SHP77 (cell line): Measurements from ENCODE around the gene PAFAH2.
"Not testable (repeated sequence)": the region's sequence is repeated elsewhere in the genome, so short reads cannot be mapped to it uniquely, and the experiment has no call there.

Experiments used
- DNase-seq, 2 experiments: peaks; one replicate each; lab custom pipeline; 2025; lab: John Stamatoyannopoulos, UW

The PAFAH2 gene

DNA sequence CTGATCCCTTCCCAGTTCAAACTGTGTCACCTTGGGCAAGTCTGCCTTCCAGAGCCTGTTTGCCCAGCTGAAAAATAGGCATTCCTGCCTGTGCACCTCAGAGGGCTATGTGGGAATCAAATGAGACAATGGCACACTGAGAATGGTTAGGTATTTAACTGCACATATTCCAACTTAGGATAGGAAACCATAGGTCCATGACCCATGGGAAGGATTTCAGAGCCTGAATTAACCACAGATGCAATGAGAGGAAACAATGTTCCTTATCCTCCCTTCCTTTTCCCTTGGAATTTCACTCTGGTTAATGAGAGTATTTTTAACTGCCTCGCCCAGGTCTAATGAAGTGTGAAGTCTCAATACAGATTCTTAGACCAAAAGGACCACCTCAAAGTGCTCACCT is 12.7 kb downstream of the PAFAH2 start:
- no peak for DNase-seq

DNA sequence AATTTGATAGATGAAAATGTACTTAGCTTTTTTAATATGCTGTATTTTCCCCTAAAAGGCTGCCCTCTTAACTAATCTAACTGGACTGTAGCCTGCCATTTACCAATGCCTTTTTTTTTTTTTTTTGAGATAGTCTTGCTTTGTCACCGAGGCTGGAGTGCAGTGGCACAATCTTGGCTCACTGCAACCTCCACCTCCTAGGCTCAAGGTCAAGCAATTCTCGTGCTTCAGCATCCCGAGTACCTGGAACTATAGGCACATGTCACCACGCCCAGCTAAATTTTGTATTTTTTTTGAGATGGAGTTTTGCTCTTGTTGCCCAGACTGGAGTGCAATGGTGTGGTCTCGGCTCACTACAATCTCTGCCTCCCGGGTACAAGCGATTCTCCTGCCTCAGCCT is 18.7 kb downstream of the PAFAH2 start:
- no peak for DNase-seq

DNA sequence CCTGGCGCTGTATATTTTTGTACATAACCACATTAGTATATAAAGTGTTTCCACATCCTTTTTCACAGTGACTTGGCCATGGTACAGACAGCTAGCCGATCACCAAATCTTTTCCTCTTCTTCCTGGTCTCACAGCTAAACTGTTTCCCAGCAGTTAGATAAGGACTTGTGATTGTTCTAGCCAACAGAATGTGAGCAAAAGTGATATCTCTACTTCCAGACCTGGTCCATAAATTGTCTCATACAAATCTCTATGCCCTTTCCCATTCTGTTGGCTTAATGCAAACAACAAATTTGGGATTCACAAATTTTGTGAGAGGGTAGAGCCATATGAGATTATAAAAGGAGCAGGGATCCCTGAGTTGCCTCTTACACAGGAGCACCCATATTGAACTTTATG is 19.5 kb downstream of the PAFAH2 start:
- no peak for DNase-seq

DNA sequence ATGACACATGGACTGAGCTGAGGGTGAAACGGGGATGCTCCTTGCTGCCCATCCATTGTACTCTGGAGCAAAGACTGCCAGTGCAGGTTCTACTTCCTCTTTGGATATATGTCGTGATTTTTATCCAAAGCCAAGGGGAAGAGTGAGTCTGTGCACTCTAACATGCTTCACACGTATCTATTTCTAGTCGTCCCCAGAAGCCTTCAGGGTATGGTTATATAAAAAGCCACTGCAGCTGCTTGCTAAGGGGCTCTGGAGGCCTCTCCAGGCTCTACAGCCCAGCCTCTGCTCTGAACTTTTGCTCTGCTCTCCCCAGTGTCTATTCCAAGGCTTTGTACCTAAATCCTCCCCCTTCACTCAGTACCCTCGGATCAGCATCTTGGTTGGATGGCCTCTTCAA is 20.1 kb downstream of the PAFAH2 start:
- no peak for DNase-seq

DNA sequence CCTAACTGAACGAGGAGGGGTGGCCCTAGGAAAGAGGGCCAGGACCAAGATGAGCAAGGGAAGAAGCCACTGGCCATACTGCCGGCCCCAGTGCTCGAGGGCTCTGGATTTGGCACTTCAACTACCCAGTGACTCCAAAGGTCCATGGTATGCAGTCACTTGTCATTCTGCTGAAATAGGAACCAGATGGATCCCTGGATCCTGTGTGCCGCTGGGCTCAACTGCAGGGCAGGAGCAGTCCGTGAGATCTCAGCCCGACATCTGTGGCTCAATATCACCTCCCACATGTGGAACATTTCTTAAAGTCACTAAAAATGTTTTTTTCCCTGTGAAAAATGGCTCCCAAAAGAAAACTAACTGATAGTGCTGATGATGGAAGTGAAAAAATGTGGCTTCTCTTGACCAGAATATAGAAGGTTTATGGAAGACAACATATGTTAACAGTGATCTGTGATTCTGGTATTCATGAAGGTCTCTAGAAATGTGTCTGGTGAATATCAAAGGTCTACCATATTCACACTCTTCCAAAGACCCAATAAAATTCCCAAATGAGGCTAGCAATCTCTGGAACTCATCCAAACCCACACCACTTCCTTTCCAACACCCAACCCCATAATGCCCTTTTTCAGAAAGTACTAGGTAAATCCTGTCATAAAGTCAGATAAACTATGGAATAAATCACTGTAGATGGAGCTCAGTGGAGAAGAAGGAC is 24.1 kb downstream of the PAFAH2 start:
- no peak for DNase-seq

DNA sequence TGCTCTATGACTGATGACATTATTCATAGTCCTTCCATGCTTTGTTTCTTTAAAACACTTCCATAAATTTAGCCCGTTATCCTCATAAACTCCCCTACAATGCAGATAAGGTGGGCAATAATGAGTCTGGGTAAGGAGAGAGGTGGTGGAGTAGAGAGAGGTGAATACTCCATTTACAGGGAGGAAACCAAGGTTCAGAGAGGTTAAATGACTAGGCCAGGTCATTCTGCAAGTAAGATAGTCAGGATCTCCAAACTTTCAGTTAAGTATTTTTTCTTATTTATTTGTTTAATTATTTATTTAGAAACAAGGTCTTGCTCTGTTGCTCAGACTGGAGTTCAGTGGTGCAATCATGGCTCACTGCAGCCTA is 26.1 kb downstream of the PAFAH2 start:
- no peak for DNase-seq

DNA sequence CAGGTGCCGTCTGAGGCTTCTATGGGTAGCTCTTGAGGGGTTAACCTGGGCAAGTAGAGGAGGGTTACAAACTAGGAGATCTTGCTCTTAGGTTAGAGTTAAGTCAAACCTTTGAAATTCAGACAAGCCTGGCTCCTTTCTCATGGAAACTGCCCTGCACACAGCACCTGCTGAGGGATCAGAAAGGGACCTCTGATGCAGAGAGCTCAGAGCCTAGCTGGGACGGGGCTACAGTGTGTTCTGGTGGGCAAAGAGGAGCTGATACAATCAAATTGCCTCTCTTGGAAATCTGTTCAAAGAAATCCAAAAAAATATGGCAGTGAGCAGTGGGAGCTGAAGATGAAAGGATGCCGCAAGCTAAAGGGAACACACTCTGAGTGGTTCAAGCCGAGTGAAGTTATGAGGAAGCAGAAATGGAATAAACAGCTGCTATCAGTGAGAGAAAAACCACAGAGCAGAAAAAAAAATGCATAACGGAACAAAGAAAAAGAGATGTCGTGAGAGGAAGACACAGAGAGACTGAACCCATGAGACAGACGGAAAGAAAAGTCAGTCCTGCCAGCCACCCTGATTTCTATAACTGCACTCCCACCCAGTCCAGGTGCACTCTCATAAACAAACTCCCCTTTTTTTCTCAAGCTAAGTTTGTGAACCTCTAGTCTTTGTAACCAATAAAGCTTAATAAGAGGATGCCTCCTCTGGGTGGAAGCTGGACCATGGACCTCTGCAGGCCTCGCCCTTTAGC is 26.6 kb downstream of the PAFAH2 start:
- DNase-seq = no peak

DNA sequence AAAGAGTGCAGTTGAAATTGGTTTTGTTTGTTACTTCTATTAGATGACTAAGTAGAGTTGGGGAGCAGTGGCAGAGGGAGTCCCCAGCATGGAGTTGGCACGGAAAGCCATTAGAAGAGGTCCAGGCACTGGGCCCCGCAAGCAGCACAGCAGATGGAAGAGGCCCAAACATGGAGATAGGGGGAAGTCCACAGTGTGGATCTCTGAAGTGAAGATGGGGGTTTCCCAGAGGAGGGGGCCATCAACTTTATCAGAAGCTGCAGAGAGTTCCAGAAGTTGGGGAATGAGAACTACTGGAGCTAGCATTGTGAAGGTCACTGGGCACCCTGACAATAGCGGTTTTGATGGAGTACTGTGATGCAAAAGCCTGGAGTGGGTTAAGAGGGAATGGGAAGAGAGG is 30.6 kb downstream of the PAFAH2 start:
- DNase-seq = no peak

DNA sequence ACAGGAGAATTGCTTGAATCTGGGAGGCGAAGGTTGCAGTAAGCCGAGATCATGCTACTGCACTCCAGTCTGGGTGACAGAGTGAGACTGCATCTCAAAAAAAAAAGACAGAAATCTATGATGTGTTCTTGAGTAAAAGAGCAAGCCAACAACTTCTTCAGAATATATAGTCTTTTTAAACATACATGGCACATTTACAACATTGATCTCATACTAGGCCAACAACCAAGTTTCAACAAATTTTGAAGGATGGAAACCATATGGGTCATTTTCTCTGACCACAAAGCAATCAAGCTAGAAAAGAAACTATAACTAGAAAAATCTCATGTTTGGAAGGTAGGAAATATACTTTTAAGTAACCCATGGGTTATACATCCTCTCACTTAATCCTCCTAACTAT is 38.3 kb downstream of the PAFAH2 start:
- no peak for DNase-seq

DNA sequence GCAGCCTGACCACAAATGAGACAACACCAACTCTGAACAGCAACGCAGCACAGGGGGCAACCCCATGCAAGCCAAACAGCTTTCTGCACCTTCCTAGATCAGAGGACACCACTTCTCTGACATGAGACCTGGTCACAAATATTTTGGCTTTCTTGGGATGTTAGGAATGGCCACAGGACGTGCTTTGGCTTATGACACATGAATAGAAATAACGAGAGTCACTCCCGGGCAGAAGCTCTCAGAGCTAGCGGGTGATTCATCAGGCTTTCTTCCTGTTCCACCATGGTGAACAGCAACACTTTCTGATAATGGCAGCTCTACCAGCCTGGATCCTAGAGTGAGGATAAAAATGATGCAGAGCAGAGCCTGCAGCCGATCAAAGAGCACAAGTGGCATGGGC is 39.4 kb downstream of the PAFAH2 start:
- no peak for DNase-seq

DNA sequence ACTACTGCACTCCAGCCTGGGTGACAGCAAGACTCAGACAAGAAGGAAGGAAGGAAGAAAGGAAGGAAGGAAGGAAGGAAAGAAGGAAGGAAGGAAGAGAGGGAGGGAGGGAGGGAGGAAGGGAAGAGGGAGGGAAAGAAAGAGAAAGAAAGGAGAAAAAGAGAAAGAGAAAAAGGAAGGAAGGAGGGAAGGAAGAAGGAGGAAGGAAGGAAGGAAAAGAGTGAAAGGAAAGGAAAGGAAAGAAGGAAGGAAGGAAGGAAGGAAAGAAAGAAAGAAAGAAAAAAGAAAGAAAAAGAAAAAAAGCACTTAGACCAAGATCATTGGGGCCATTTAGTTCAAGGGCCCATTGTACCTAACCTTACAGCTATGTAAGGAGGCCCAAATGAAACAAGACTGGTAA is 42.3 kb downstream of the PAFAH2 start:
- DNase-seq = no peak

DNA sequence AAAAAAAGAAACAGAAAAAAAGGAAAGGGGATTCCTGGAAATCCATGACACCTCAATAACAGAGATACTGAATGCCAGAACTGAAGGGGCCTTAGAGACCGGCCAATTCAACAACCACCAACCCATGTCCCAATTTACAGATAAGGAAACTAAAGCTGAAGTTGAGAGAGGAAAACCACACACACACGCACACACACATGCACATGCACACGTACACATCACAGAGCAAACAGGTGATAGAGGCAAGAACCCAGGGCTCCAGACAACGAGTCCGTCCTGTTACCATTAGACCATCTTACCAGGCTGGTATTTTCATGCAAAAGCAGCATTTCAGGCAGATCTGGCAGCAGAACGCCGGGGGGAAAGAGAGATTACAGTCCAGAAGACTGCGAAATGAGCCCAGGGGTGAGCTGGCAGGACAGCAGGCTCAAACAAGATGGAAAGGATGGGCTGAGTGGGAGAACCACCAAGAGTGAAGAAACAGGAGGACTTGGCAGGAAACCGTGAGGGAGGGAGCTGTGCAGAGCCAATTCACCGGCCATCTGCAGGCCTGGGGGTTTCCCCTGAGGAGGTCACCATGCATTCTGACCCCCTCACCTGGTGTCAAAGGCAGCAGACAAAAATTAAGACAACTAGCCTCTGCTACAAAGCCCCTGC is 43.5 kb downstream of the PAFAH2 start:
- DNase-seq = no peak

DNA sequence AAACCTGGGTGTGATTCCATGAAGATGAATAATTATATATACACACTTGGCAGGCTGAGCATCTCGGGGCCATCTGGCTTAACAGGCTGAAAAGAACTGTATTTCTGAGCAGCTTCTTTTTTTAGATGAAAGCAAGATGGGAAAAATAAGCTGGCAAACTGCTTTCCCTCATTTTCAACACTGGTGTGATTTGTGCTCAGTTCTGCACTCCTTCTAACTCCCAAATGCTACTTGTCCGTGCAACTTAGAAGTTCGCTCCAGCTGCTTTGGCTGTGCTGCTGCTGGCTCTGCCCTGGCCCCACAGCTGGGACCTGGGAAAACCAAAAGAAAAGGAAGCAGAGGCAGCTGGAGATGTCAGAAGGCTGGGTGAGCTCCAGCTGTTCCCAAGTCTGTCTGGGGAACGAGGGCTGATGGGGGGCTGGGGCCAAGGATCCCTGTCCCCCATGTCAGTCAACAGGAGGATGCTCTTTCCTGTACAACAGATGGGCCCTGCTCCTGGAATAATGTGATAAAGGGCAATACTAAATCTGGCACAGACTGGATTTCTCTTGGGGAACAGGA is 44.9 kb downstream of the PAFAH2 start:
- DNase-seq = no peak

DNA sequence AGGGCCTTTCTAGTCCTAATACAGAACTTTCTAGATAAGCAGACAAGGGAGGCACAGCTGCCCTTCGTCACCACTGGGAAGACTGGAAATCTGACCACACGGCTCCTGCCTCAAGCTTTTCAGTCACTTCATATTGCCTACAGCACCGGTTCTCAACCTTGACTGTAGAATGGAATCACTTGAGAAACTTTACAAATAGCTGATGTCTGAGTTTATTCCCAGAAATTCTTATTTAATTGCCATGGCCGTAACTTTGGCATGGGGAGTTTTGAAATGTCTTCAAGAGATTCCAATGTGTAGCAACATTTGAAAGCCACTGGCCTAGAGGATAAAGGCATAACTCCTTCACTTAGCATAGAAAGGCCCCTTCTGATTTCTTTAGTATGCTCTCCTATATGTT is 49.2 kb downstream of the PAFAH2 start:
- no peak for DNase-seq

DNA sequence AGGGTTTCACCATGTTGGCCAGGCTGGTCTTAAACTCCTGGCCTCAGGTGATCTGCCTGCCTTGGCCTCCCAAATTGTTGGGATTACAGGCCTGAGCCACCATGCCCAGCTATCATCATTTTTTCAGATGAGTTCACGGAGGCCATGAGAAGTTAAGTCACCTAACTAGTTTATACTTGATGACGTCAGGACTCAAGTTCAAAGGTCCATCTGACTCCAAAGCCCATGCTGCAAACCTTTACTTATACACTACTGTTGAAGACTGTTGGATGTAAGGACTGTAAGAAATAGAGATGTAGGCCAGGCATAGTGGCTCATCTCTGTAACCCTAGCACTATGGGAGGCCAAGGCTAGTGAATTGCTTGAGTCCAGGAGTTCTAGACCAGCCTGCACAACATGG is 50.8 kb downstream of the PAFAH2 start:
- no peak for DNase-seq

DNA sequence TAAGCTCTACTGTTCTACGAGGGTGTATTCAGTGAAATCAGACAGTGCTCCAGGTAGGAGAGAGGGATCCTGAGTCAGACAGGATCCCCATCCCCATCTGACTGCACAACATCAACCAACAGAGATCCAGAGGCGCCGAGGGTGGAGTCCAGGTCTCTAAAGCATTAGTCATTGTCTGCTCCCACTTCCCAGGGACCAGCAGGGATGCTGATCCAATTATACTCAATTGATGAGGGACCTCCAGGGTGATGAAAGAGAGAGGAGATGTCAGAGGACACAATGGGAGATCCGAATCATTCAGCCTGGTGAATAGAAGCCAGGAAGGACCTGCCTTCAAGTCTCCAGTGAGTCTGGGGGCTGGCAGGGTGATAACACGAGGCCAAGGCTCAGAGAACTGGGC is 52.1 kb downstream of the PAFAH2 start:
- DNase-seq = no peak

DNA sequence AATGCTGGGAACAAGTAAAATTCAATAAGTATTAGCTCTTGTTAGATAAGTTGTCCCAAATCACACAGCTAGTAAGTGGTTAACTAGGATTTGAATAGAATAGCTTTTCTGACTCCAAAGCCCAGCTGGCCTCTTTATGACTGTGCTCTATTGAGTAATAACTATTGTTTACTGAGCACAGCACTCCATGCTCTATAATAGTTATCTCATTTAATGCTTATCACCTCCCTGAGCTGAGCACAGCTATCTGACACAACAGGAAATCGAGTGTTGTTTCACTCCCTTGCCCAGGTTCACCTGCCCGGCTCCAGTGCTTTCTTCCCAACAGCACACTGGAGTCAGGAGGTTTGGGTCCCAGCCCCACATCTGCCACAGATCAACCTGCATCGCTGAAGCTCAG is 52.9 kb downstream of the PAFAH2 start:
- DNase-seq = no peak

DNA sequence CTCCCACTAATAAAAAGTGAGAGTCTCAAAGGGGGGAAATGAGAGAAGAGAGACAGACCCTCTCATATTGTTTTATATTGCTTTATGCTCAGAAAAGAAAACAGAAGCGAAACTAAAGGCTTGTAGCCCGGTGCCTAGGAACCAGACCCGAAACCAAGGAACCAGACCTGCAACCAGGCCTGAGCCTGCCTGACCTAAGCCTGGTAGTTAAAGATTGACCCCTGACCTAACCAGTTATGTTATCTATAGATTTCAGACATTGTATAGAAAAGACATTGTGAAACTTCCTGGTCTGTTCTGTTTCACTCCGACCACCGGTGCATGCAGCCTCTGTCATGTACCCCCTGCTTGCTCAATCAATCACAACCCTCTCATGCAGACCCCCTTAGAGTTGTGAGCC is 54.4 kb downstream of the PAFAH2 start:
- not testable (repeated sequence) for DNase-seq

DNA sequence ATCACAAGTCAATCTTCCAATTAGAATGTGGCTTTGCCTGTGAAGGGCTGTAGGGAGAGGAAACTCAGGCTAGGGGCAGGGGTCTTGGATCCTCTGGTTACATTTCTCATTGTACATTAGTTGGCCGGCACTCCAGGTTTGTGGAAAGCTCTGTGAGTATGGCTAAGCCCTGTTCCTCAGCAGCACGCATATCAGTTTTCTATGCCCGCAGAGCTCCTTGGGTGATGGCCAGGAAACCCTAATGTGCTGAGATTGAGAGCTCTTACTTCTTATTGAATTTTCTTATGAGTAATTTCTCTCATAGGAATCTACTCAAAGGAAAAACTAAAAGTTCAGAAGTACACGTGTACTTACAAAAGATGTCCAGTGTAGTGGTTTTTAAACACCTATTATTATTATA is 60.9 kb downstream of the PAFAH2 start:
- no peak for DNase-seq

DNA sequence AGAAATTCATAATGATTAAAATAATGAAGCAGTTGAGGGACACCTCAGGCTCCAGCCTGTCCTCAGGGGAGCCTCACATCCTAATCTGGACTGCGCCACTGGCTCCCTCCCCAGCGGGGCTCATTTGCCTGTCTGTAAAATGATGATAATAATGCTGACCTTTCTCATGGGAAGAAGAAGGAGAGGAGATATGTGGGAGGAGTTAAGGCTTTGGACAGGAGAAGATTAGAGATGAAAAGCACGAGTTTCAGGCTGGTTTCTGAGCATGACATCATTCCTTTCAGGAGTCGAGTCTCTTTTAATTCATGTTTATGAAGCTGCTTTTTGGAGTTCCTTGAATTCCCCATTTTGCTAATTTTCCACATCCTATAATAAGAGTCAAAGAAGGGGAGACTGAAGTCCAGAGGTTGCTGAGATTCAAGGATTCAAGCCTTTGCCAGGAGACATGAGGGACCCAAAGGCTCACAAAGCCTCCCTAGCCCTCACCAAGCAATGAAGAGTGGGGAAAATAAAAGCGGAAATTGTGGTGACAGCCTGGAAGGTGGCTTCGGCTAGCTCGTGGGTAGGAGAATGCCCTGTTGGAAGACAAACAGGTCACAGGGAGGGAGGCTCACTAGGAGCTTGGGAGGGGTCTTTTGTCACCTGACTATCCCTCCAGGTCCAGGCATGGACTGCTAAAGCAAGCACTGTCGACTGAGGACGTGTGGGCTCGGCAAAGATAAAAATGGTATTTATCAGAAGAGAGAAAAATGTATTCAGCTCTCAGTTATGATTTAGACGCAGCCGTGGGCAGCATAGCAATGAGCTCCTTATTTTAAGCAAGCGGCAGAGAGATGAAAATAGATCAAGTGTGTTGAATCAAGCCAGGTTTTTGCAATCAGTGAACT is 64.1 kb downstream of the PAFAH2 start:
- DNase-seq = no peak

DNA sequence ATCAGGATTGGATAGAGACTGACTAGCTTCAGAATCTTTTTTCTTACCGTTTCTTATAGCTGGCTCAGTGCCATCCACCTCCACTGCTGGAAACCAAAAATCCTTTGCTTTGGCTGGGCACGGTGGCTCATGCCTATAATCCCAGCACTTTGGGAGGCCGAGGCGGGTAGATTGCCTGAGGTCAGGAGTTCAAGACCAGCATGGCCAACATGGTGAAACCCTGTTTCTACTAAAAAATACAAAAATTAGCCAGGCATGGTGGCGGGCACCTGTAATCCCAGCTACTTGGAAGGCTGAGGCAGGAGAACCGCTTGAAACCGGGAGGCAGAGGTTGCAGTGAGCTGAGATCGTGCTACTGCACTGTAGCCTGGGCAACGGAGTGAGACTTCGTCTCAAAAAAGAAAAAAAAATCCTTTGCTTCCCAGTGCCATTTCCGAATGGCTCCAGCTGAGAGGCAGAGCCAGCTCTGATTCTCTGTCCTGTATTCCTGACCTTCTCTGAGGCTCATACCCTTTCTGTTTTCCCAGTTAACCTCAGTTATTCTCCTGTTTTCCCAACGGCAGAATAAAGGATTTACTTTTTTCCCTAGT is 65.0 kb downstream of the PAFAH2 start:
- DNase-seq = not testable (repeated sequence)

DNA sequence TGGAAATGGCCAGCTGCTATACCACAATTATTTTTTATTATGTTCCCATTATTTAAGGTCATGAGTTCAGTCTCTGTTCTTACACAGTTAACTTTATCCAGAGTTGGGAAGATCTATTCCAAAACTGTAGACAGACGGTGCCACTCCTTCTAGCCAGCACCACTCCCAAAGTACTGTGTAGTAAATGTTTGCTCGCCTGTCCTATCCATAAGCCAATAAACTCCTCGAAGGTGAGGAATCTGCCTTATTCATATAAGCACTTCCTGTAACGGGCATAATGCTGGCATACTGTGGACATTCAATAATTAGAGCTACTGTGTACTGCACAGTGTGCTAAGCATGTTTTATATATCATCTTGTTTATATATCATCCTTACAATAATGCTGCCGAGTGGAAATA is 65.5 kb downstream of the PAFAH2 start:
- no peak for DNase-seq
